ENCODE data around the gene CCDC27.

The CCDC27 gene

DNA sequence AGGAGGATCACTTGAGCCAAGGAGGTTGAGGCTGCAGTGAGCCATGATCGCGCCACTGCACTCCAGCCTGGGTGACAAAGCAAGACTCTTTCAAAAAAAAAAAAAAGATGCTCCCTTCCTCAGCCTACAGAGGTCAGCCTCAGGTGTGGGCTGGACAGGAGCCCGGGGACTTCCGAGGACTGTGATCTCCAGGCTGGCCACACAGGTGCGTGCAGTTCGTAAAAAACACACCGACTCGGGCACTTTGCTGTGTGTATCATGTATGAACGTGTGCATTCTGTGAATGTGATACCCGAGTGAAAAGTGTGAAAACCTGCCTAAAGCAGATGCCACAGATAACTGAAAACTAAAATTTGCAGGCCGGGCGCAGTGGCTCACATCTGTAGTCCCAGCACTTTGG lies 8.4 kb upstream of the CCDC27 start:
- Histone ChIP-seq H3K4me3 (ENCODE audit: low read length) (no peak overlapping the region), H3K4me2 (ENCODE audit: low read length) (no peak overlapping the region), H3K4me1 (ENCODE audit: control insufficient read depth, low read length) (peaks cover 10% of the 10 kb centered on the region; the same call in 1 of the 2 replicates), H3K27me3 (ENCODE audit: control insufficient read depth, low read length) (no peaks in the 10 kb centered on the region), H3K9me3 (ENCODE audit: control insufficient read depth, insufficient read depth, low read length) (no peaks in the 10 kb centered on the region), H3K36me3 (ENCODE audit: control insufficient read depth, low read length) (no peaks in the 10 kb centered on the region), H4K20me1 (ENCODE audit: control insufficient read depth, insufficient read depth, low read depth, low read length) (peaks cover 5% of the 10 kb centered on the region; the same call in 1 of the 2 replicates), H3F3A (ENCODE audit: control insufficient read depth, insufficient read depth) (no peaks in the 10 kb centered on the region), H3K79me2 (ENCODE audit: control insufficient read depth, low read length) (no peaks in the 10 kb centered on the region), H3K9me2 (replicated peaks; ENCODE audit: control insufficient read depth, low read length) (no peaks in the 10 kb centered on the region), H3K27ac (ENCODE audit: low read depth, low read length) (no peak overlapping the region)
- no peak for TF ChIP-seq EZH2phosphoT487 (IDR thresholded peaks at IDR 0.05; ENCODE audit: borderline replicate concordance, low read length)
- TF ChIP-seq, protein P1, sequence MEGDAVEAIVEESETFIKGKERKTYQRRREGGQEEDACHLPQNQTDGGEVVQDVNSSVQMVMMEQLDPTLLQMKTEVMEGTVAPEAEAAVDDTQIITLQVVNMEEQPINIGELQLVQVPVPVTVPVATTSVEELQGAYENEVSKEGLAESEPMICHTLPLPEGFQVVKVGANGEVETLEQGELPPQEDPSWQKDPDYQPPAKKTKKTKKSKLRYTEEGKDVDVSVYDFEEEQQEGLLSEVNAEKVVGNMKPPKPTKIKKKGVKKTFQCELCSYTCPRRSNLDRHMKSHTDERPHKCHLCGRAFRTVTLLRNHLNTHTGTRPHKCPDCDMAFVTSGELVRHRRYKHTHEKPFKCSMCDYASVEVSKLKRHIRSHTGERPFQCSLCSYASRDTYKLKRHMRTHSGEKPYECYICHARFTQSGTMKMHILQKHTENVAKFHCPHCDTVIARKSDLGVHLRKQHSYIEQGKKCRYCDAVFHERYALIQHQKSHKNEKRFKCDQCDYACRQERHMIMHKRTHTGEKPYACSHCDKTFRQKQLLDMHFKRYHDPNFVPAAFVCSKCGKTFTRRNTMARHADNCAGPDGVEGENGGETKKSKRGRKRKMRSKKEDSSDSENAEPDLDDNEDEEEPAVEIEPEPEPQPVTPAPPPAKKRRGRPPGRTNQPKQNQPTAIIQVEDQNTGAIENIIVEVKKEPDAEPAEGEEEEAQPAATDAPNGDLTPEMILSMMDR (IDR thresholded peaks at IDR 0.05; ENCODE audit: low read depth, low read length, poor library complexity, severe bottlenecking), result no peak

DNA sequence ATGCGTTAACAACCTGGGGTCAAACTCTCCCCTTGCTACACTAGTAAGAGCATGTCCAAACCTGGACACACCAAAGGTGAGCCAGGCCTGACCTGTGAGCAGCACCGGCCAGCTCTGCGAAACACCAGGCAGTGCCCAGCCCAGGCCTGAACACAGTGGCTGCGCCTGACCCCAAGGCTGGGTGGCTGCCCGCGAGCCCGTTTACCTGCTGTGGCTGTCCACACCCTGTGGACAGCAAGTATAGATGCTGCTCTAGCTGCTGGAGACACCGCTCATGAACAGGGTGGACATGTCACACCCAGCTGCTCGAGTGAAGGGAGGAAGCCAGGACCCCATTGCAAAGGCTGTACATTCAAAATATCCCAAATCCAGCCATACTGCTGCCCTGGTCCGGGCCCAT lies 7.6 kb upstream of the CCDC27 start:
- Histone ChIP-seq H3K79me2 (ENCODE audit: control insufficient read depth, low read length) (no peaks in the 10 kb centered on the region), H3K9me3 (ENCODE audit: control insufficient read depth, insufficient read depth, low read length) (no peaks in the 10 kb centered on the region), H3K4me1 (ENCODE audit: control insufficient read depth, low read length) (peaks cover 10% of the 10 kb centered on the region; the same call in 1 of the 2 replicates), H3K4me3 (ENCODE audit: low read length) (no peak overlapping the region), H3F3A (ENCODE audit: control insufficient read depth, insufficient read depth) (no peaks in the 10 kb centered on the region), H3K36me3 (ENCODE audit: control insufficient read depth, low read length) (no peaks in the 10 kb centered on the region), H3K9me2 (replicated peaks; ENCODE audit: control insufficient read depth, low read length) (no peaks in the 10 kb centered on the region), H3K27me3 (ENCODE audit: control insufficient read depth, low read length) (peaks cover 3% of the 10 kb centered on the region; the same call in 1 of the 2 replicates), H3K4me2 (ENCODE audit: low read length) (no peak overlapping the region), H3K27ac (ENCODE audit: low read depth, low read length) (no peak overlapping the region), H4K20me1 (ENCODE audit: control insufficient read depth, insufficient read depth, low read depth, low read length) (peaks cover 5% of the 10 kb centered on the region; the same call in 1 of the 2 replicates)
- no peak for TF ChIP-seq EZH2phosphoT487 (IDR thresholded peaks at IDR 0.05; ENCODE audit: borderline replicate concordance, low read length)
- TF ChIP-seq, protein P1 (IDR thresholded peaks at IDR 0.05; ENCODE audit: low read depth, low read length, poor library complexity, severe bottlenecking), result no peak

DNA sequence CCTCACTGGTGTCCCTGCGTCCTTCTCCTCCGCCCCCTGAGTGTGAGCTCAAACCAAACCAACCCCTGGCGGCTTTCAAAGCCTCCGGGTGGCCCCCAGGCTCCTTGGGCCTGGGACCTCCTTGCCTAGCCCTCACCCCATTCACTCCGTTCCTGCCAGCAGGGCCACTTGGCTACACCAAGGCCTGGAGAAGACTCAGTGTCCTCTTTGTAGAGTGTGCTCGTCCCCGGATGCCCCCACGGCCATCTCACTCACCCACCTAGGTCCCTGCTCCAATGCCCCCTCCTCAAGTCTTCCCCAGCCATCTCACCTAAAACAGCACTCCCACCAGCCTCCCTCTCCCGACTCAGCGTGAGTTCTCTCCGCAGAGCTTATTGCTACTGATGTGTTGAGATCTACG lies 7.2 kb upstream of the CCDC27 start:
- Histone ChIP-seq H3K4me3 (ENCODE audit: low read length) (no peak overlapping the region), H3K9me2 (replicated peaks; ENCODE audit: control insufficient read depth, low read length) (no peaks in the 10 kb centered on the region), H3K27me3 (ENCODE audit: control insufficient read depth, low read length) (peaks cover 3% of the 10 kb centered on the region; the same call in 1 of the 2 replicates), H3K79me2 (ENCODE audit: control insufficient read depth, low read length) (no peaks in the 10 kb centered on the region), H3K4me1 (ENCODE audit: control insufficient read depth, low read length) (peaks cover 10% of the 10 kb centered on the region; the same call in 1 of the 2 replicates), H3F3A (ENCODE audit: control insufficient read depth, insufficient read depth) (no peaks in the 10 kb centered on the region), H3K27ac (ENCODE audit: low read depth, low read length) (no peak overlapping the region), H3K4me2 (ENCODE audit: low read length) (no peak overlapping the region), H3K9me3 (ENCODE audit: control insufficient read depth, insufficient read depth, low read length) (no peaks in the 10 kb centered on the region), H4K20me1 (ENCODE audit: control insufficient read depth, insufficient read depth, low read depth, low read length) (peaks cover 5% of the 10 kb centered on the region; the same call in 1 of the 2 replicates), H3K36me3 (ENCODE audit: control insufficient read depth, low read length) (no peaks in the 10 kb centered on the region)
- TF ChIP-seq, protein P1 (IDR thresholded peaks at IDR 0.05; ENCODE audit: low read depth, low read length, poor library complexity, severe bottlenecking), result no peak
- TF ChIP-seq EZH2phosphoT487 (IDR thresholded peaks at IDR 0.05; ENCODE audit: borderline replicate concordance, low read length), result no peak

Measured in DOHH2 (cell line).